Suprapubic skin (tissue), 4 donors: ENCODE measurements around the gene CNGB1.

ENCODE experiments used
- EP300 ChIP-seq: sonication (generic); formaldehyde crosslinking; IDR thresholded peaks from one replicate; pipeline ENCODE4 v1.6.1; 2017; ENCODE audit warnings: antibody characterized with exemption
- POLR2A ChIP-seq, 2 donors: fragments of 450-650 bp; IDR thresholded peaks; one replicate each; pipeline ENCODE4 v1.6.1; 2017; ENCODE audit warnings: antibody characterized with exemption in 2 of 2, mild to moderate bottlenecking in 2 of 2, moderate library complexity in 2 of 2
- POLR2AphosphoS5 ChIP-seq, 3 donors: sonication (generic); formaldehyde crosslinking; IDR thresholded peaks; one replicate each; pipeline ENCODE4 v1.6.1; 2017; ENCODE audit warnings: antibody characterized with exemption in 3 of 3
- TF ChIP-seq, protein P1 (sequence below), 2 donors: fragments of 200-600 bp in 1 of 2; fragments of 450-650 bp in 1 of 2; sonication (generic) in 1 of 2; IDR thresholded peaks; one replicate each; pipeline ENCODE4 v1.5.1; 2016 to 2019; ENCODE audit warnings: antibody characterized with exemption in 2 of 2, mild to moderate bottlenecking in 1 of 2, moderate library complexity in 1 of 2

DNA sequence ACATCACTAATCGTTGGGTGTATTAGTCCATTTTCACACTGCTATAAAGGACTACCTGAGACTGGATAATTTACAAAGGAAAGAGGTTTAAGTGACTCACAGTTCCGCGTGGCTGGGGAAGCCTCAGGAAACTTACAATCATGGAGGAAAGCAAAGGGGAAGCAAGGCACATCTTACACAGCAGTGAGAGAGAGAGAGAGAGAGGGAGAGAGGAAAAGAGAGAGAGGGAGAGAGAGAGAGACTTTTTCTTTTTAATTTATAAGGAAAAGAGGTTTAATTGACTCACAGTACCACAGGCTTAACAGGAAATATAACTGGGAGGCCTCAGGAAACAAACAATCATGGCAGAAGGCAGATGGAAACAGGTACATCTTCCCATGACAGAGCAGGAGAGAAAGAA lies 41.7 kb downstream of the CNGB1 start:
- no peak for TF ChIP-seq POLR2AphosphoS5 (IDR thresholded peaks at IDR 0.05)
- TF ChIP-seq, protein P1, sequence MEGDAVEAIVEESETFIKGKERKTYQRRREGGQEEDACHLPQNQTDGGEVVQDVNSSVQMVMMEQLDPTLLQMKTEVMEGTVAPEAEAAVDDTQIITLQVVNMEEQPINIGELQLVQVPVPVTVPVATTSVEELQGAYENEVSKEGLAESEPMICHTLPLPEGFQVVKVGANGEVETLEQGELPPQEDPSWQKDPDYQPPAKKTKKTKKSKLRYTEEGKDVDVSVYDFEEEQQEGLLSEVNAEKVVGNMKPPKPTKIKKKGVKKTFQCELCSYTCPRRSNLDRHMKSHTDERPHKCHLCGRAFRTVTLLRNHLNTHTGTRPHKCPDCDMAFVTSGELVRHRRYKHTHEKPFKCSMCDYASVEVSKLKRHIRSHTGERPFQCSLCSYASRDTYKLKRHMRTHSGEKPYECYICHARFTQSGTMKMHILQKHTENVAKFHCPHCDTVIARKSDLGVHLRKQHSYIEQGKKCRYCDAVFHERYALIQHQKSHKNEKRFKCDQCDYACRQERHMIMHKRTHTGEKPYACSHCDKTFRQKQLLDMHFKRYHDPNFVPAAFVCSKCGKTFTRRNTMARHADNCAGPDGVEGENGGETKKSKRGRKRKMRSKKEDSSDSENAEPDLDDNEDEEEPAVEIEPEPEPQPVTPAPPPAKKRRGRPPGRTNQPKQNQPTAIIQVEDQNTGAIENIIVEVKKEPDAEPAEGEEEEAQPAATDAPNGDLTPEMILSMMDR (IDR thresholded peaks at IDR 0.05), result no peak
- TF ChIP-seq EP300, result no peak
- no peak for TF ChIP-seq POLR2A (IDR thresholded peaks at IDR 0.05)
